Measurements from ENCODE around the gene CLEC18A.
"Not testable (repeated sequence)": the region's sequence is repeated elsewhere in the genome, so short reads cannot be mapped to it uniquely, and the experiment has no call there.

GRCh38 chr16:69954241-69954640 lies 3.1 kb downstream of the CLEC18A start:
- TF ChIP-seq NR3C1 (IDR thresholded peaks at IDR 0.05); NFE2L2 (conservative IDR thresholded peaks at IDR 0.05; ENCODE audit: low read length); CHD4 (IDR thresholded peaks at IDR 0.05; ENCODE audit: borderline replicate concordance); POLR2A (IDR thresholded peaks at IDR 0.05; ENCODE audit: low read length); CEBPB (IDR thresholded peaks at IDR 0.05); SMC3 (IDR thresholded peaks at IDR 0.05); HOXB5 (CRISPR knock-in tag; IDR thresholded peaks at IDR 0.05): not testable (repeated sequence)
